Erythroblast (primary cell): ENCODE data around the gene BBS10.

Experiments used
- GATA1 ChIP-seq: IDR thresholded peaks from 2 replicates; pipeline ENCODE4 v1.6.1; 2011; ENCODE audit warnings: low read depth, mild to moderate bottlenecking, control low read depth, low read length, moderate library complexity
- POLR2A ChIP-seq: IDR thresholded peaks from 2 replicates; pipeline ENCODE4 v1.6.1; 2011; ENCODE audit warnings: mild to moderate bottlenecking, low read length

- TF ChIP-seq POLR2A (no peak), GATA1 (no peak)
These were observed 2.0 kb downstream of the BBS10 start for GRCh38 chr12:76346236-76346635.
